Testis (tissue), 2 donors: ENCODE measurements around the gene OR10J4.

ENCODE experiments used
- POLR2A ChIP-seq: fragments of 450-650 bp; IDR thresholded peaks from one replicate; pipeline ENCODE4 v1.6.1; 2017; ENCODE audit warnings: antibody characterized with exemption, mild to moderate bottlenecking, moderate library complexity
- TF ChIP-seq, protein P1 (sequence below), 3 experiments: fragments of 450-650 bp in 2 of 3; fragments of 200-600 bp in 1 of 3; sonication (generic) in 1 of 3; IDR thresholded peaks; one replicate each; pipeline ENCODE4 v1.5.1; 2016 to 2019; ENCODE audit warnings: antibody characterized with exemption in 3 of 3, mild to moderate bottlenecking in 2 of 3, moderate library complexity in 1 of 3

GRCh38 chr1:159473335-159473734 is 41.3 kb downstream of the OR10J4 start:
- TF ChIP-seq, protein P1, sequence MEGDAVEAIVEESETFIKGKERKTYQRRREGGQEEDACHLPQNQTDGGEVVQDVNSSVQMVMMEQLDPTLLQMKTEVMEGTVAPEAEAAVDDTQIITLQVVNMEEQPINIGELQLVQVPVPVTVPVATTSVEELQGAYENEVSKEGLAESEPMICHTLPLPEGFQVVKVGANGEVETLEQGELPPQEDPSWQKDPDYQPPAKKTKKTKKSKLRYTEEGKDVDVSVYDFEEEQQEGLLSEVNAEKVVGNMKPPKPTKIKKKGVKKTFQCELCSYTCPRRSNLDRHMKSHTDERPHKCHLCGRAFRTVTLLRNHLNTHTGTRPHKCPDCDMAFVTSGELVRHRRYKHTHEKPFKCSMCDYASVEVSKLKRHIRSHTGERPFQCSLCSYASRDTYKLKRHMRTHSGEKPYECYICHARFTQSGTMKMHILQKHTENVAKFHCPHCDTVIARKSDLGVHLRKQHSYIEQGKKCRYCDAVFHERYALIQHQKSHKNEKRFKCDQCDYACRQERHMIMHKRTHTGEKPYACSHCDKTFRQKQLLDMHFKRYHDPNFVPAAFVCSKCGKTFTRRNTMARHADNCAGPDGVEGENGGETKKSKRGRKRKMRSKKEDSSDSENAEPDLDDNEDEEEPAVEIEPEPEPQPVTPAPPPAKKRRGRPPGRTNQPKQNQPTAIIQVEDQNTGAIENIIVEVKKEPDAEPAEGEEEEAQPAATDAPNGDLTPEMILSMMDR (IDR thresholded peaks at IDR 0.05): no peak
- TF ChIP-seq POLR2A: no peak
